GM23338 (cell line): ENCODE data around the gene RBFOX1. TPM values are rescaled to one million over a fixed set of nuclear protein-coding genes. Genes with fewer than 3 reads are reported as not detected.

Experiments used
- ATAC-seq: fragments of 200-7000 bp; cut with Tn5 transposase; 3 replicates; pipeline ENCODE4 v1.9.1; 2020
- DNase-seq: peaks from one replicate; pipeline ENCODE4 v3.0.0-alpha.2; 2015; ENCODE audit warnings: low spot score
- H2AFZ ChIP-seq: fragments of 200-600 bp; sonication (generic); 2 replicates; pipeline ENCODE4 v1.8.0; 2016; ENCODE audit warnings: antibody characterized with exemption, mild to moderate bottlenecking, moderate library complexity
- H3F3A ChIP-seq: fragments of 200-600 bp; sonication (generic); replicated peaks from 2 replicates; pipeline ENCODE4 v1.8.0; 2017; ENCODE audit warnings: antibody characterized with exemption, mixed run types, low read depth
- H3K27ac ChIP-seq: fragments of 200-600 bp; sonication (generic); 2 replicates; pipeline ENCODE4 v1.6.1; 2016; ENCODE audit warnings: low read depth
- H3K27me3 ChIP-seq: fragments of 200-600 bp; sonication (generic); 2 replicates; pipeline ENCODE4 v1.8.0; 2016; ENCODE audit warnings: mild to moderate bottlenecking, mixed run types, moderate library complexity; ENCODE audit not compliant: insufficient read depth
- H3K36me3 ChIP-seq: fragments of 200-600 bp; sonication (generic); 2 replicates; pipeline ENCODE4 v1.8.0; 2016; ENCODE audit warnings: mild to moderate bottlenecking; ENCODE audit not compliant: insufficient read depth
- H3K4me1 ChIP-seq: fragments of 200-600 bp; sonication (generic); 2 replicates; pipeline ENCODE4 v1.8.0; 2016; ENCODE audit warnings: mild to moderate bottlenecking, moderate library complexity; ENCODE audit not compliant: insufficient read depth
- H3K4me2 ChIP-seq: fragments of 200-600 bp; sonication (generic); 2 replicates; pipeline ENCODE4 v1.7.1; 2017; ENCODE audit warnings: mixed run types
- H3K4me3 ChIP-seq: fragments of 200-600 bp; sonication (generic); 2 replicates; pipeline ENCODE4 v1.6.1; 2016; ENCODE audit warnings: mixed run types
- H3K79me2 ChIP-seq: fragments of 200-600 bp; sonication (generic); replicated peaks from 2 replicates; pipeline ENCODE4 v1.8.0; 2017; ENCODE audit warnings: mild to moderate bottlenecking; ENCODE audit not compliant: insufficient read depth
- H3K9me2 ChIP-seq: fragments of 200-600 bp; sonication (generic); 2 replicates; pipeline ENCODE4 v1.8.0; 2017; ENCODE audit not compliant: insufficient read depth
- H4K20me1 ChIP-seq: fragments of 200-600 bp; sonication (generic); replicated peaks from 2 replicates; pipeline ENCODE4 v1.8.0; 2017; ENCODE audit warnings: mild to moderate bottlenecking; ENCODE audit not compliant: insufficient read depth
- H3K27ac Mint-ChIP-seq: 2 replicates; pipeline ENCODE4 v1.8.0; 2020; ENCODE audit warnings: inconsistent platforms, mild to moderate bottlenecking, moderate library complexity, mixed read lengths
- H3K27me3 Mint-ChIP-seq: 3 replicates; pipeline ENCODE4 v1.8.0; 2022; ENCODE audit warnings: low read depth, mild to moderate bottlenecking, moderate library complexity, mixed read lengths, inconsistent platforms; ENCODE audit not compliant: insufficient read depth, poor library complexity
- H3K36me3 Mint-ChIP-seq: 3 replicates; pipeline ENCODE4 v1.8.0; 2021; ENCODE audit warnings: low read depth, mild to moderate bottlenecking, inconsistent platforms, moderate library complexity, mixed read lengths
- H3K4me1 Mint-ChIP-seq: 3 replicates; pipeline ENCODE4 v1.8.0; 2020; ENCODE audit warnings: mild to moderate bottlenecking, inconsistent platforms, mixed read lengths
- H3K4me3 Mint-ChIP-seq: 3 replicates; pipeline ENCODE4 v1.8.0; 2021; ENCODE audit warnings: moderate library complexity, mild to moderate bottlenecking, inconsistent platforms, mixed read lengths
- H3K9me3 Mint-ChIP-seq: 3 replicates; pipeline ENCODE4 v1.8.0; 2020; ENCODE audit warnings: moderate library complexity, mild to moderate bottlenecking, inconsistent platforms, mixed read lengths
- CREB1 ChIP-seq: fragments of 250-450 bp; sonication (Bioruptor Pico); IDR thresholded peaks from 2 replicates; pipeline ENCODE4 v1.5.0; 2020; ENCODE audit warnings: low read depth, mild to moderate bottlenecking, moderate library complexity
- CTCF ChIP-seq, 2 experiments: fragments of 200-600 bp in 1 of 2; sonication (generic) in 1 of 2; conservative IDR thresholded peaks; 2 replicates each; pipeline versions ENCODE4 v1.5.1 to v1.6.1; 2016 to 2017; ENCODE audit warnings: antibody characterized with exemption in 2 of 2, low read depth in 2 of 2, mild to moderate bottlenecking in 2 of 2, moderate library complexity in 1 of 2
- EZH2 ChIP-seq: fragments of 200-600 bp; sonication (generic); IDR thresholded peaks from one replicate; pipeline ENCODE4 v1.8.0; 2017; ENCODE audit warnings: antibody characterized with exemption, mild to moderate bottlenecking, low read depth; ENCODE audit not compliant: unreplicated experiment
- EZH2phosphoT487 ChIP-seq: fragments of 200-600 bp; sonication (generic); IDR thresholded peaks from one replicate; pipeline ENCODE4 v1.8.1; 2018; ENCODE audit warnings: antibody characterized with exemption; ENCODE audit not compliant: unreplicated experiment
- JUNB ChIP-seq: IDR thresholded peaks from one replicate; pipeline ENCODE4 v1.6.1; 2016; ENCODE audit warnings: antibody characterized with exemption; ENCODE audit not compliant: unreplicated experiment
- NANOG ChIP-seq: IDR thresholded peaks from 2 replicates; pipeline ENCODE4 v1.6.1; 2016; ENCODE audit warnings: antibody characterized with exemption, borderline replicate concordance
- POLR2AphosphoS5 ChIP-seq: IDR thresholded peaks from 2 replicates; pipeline ENCODE4 v1.6.1; 2016; ENCODE audit warnings: antibody characterized with exemption, low read depth
- STAT1 ChIP-seq: IDR thresholded peaks from one replicate; pipeline ENCODE4 v1.6.1; 2016; ENCODE audit warnings: antibody characterized with exemption; ENCODE audit not compliant: unreplicated experiment
- ZNF114 ChIP-seq: fragments of 250-450 bp; sonication (Bioruptor Pico); IDR thresholded peaks from 2 replicates; pipeline ENCODE4 v1.5.0; 2020; ENCODE audit warnings: mild to moderate bottlenecking, moderate library complexity
- ZNF331 ChIP-seq: fragments of 250-450 bp; sonication (Bioruptor Pico); IDR thresholded peaks from 2 replicates; pipeline ENCODE4 v1.5.0; 2020; ENCODE audit warnings: low read depth, mild to moderate bottlenecking, moderate library complexity
- polyA plus RNA-seq: library from polyadenylated mRNA; unstranded; fragments of >200 nt; fragmentation: Nextera tagmentation; extraction: Ambion mirVana; gene quantifications from 2 replicates; pipeline ENCODE4 v1.2.1, GENCODE V29; 2016
- total RNA-seq: library from RNA; depleted of rRNA; stranded (reverse); fragments of >200 nt; shearing (Covaris generic); gene quantifications from 2 replicates; pipeline ENCODE4 v1.2.3, GENCODE V29; 2014
- TF ChIP-seq, protein P1 (sequence below): IDR thresholded peaks from one replicate; pipeline ENCODE4 v1.6.1; 2018; ENCODE audit warnings: antibody characterized with exemption; ENCODE audit not compliant: unreplicated experiment
- TF ChIP-seq, protein P2 (sequence below): fragments of 250-450 bp; sonication (Bioruptor Pico); IDR thresholded peaks from 2 replicates; pipeline ENCODE4 v1.5.0; 2020; ENCODE audit warnings: mild to moderate bottlenecking, moderate library complexity
- TF ChIP-seq, protein P3 (sequence below): IDR thresholded peaks from 2 replicates; pipeline ENCODE4 v1.6.1; 2016; ENCODE audit warnings: antibody characterized with exemption

Gene RBFOX1
- total and polyA plus RNA-seq, 2 experiments from 2014 or later: 2.5 to 3.6 TPM

GRCh38 chr16:7713244-7713643, 380.6 kb downstream of the RBFOX1 start:
- TF ChIP-seq STAT1: no peak
- TF ChIP-seq ZNF331 (CRISPR knock-in tag): no peak
- no peak for TF ChIP-seq ZNF114
- TF ChIP-seq NANOG: no peak
- TF ChIP-seq, protein P1, sequence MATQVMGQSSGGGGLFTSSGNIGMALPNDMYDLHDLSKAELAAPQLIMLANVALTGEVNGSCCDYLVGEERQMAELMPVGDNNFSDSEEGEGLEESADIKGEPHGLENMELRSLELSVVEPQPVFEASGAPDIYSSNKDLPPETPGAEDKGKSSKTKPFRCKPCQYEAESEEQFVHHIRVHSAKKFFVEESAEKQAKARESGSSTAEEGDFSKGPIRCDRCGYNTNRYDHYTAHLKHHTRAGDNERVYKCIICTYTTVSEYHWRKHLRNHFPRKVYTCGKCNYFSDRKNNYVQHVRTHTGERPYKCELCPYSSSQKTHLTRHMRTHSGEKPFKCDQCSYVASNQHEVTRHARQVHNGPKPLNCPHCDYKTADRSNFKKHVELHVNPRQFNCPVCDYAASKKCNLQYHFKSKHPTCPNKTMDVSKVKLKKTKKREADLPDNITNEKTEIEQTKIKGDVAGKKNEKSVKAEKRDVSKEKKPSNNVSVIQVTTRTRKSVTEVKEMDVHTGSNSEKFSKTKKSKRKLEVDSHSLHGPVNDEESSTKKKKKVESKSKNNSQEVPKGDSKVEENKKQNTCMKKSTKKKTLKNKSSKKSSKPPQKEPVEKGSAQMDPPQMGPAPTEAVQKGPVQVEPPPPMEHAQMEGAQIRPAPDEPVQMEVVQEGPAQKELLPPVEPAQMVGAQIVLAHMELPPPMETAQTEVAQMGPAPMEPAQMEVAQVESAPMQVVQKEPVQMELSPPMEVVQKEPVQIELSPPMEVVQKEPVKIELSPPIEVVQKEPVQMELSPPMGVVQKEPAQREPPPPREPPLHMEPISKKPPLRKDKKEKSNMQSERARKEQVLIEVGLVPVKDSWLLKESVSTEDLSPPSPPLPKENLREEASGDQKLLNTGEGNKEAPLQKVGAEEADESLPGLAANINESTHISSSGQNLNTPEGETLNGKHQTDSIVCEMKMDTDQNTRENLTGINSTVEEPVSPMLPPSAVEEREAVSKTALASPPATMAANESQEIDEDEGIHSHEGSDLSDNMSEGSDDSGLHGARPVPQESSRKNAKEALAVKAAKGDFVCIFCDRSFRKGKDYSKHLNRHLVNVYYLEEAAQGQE: no peak
- no peak for TF ChIP-seq EZH2
- TF ChIP-seq, protein P2, sequence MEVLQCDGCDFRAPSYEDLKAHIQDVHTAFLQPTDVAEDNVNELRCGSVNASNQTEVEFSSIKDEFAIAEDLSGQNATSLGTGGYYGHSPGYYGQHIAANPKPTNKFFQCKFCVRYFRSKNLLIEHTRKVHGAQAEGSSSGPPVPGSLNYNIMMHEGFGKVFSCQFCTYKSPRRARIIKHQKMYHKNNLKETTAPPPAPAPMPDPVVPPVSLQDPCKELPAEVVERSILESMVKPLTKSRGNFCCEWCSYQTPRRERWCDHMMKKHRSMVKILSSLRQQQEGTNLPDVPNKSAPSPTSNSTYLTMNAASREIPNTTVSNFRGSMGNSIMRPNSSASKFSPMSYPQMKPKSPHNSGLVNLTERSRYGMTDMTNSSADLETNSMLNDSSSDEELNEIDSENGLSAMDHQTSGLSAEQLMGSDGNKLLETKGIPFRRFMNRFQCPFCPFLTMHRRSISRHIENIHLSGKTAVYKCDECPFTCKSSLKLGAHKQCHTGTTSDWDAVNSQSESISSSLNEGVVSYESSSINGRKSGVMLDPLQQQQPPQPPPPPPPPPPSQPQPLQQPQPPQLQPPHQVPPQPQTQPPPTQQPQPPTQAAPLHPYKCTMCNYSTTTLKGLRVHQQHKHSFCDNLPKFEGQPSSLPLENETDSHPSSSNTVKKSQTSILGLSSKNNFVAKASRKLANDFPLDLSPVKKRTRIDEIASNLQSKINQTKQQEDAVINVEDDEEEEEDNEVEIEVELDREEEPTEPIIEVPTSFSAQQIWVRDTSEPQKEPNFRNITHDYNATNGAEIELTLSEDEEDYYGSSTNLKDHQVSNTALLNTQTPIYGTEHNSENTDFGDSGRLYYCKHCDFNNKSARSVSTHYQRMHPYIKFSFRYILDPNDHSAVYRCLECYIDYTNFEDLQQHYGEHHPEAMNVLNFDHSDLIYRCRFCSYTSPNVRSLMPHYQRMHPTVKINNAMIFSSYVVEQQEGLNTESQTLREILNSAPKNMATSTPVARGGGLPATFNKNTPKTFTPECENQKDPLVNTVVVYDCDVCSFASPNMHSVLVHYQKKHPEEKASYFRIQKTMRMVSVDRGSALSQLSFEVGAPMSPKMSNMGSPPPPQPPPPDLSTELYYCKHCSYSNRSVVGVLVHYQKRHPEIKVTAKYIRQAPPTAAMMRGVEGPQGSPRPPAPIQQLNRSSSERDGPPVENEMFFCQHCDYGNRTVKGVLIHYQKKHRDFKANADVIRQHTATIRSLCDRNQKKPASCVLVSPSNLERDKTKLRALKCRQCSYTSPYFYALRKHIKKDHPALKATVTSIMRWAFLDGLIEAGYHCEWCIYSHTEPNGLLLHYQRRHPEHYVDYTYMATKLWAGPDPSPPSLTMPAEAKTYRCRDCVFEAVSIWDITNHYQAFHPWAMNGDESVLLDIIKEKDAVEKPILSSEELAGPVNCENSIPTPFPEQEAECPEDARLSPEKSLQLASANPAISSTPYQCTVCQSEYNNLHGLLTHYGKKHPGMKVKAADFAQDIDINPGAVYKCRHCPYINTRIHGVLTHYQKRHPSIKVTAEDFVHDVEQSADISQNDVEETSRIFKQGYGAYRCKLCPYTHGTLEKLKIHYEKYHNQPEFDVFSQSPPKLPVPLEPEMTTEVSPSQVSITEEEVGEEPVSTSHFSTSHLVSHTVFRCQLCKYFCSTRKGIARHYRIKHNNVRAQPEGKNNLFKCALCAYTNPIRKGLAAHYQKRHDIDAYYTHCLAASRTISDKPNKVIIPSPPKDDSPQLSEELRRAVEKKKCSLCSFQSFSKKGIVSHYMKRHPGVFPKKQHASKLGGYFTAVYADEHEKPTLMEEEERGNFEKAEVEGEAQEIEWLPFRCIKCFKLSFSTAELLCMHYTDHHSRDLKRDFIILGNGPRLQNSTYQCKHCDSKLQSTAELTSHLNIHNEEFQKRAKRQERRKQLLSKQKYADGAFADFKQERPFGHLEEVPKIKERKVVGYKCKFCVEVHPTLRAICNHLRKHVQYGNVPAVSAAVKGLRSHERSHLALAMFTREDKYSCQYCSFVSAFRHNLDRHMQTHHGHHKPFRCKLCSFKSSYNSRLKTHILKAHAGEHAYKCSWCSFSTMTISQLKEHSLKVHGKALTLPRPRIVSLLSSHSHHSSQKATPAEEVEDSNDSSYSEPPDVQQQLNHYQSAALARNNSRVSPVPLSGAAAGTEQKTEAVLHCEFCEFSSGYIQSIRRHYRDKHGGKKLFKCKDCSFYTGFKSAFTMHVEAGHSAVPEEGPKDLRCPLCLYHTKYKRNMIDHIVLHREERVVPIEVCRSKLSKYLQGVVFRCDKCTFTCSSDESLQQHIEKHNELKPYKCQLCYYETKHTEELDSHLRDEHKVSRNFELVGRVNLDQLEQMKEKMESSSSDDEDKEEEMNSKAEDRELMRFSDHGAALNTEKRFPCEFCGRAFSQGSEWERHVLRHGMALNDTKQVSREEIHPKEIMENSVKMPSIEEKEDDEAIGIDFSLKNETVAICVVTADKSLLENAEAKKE (CRISPR knock-in tag): no peak
- TF ChIP-seq, protein P3, sequence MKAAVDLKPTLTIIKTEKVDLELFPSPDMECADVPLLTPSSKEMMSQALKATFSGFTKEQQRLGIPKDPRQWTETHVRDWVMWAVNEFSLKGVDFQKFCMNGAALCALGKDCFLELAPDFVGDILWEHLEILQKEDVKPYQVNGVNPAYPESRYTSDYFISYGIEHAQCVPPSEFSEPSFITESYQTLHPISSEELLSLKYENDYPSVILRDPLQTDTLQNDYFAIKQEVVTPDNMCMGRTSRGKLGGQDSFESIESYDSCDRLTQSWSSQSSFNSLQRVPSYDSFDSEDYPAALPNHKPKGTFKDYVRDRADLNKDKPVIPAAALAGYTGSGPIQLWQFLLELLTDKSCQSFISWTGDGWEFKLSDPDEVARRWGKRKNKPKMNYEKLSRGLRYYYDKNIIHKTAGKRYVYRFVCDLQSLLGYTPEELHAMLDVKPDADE: no peak
- no peak for TF ChIP-seq JUNB
- no peak for TF ChIP-seq POLR2AphosphoS5
- TF ChIP-seq EZH2phosphoT487: no peak
- no peak for TF ChIP-seq CREB1 (CRISPR knock-in tag)
- TF ChIP-seq CTCF (conservative IDR thresholded peaks at IDR 0.05; ENCODE audit: low read depth in 2 of 2): no peak
- ATAC-seq: no peak
- no peak for DNase-seq
- Mint-ChIP-seq H3K9me3 (peaks cover 6% of the 10 kb centered on the region; the same call in 2 of the 3 replicates), H3K4me1 (peaks cover 27% of the 10 kb centered on the region; the same call in 2 of the 3 replicates), H3K27me3 (peaks cover 1% of the 10 kb centered on the region), H3K36me3 (0 out of 3 replicates have a peak, but pooled peaks cover 3% of the 10 kb centered on the region), H3K4me3 (no peak overlapping the region), H3K27ac (no peak overlapping the region)
- no peak overlapping the region for H3K4me3 ChIP-seq
- no peaks in the 10 kb centered on the region for H4K20me1 ChIP-seq
- H3K27ac ChIP-seq: no peak overlapping the region
- no peak overlapping the region for H2AFZ ChIP-seq
- H3K9me2 ChIP-seq: no peaks in the 10 kb centered on the region
- H3K36me3 ChIP-seq: no peaks in the 10 kb centered on the region
- no peaks in the 10 kb centered on the region for H3F3A ChIP-seq
- no peaks in the 10 kb centered on the region for H3K79me2 ChIP-seq
- H3K4me2 ChIP-seq: no peak overlapping the region
- no peaks in the 10 kb centered on the region for H3K27me3 ChIP-seq
- no peaks in the 10 kb centered on the region; the same call in 1 of the 2 replicates for H3K4me1 ChIP-seq
